Astrocyte of the cerebellum (primary cell): ENCODE data around the gene SHC2.

Experiments used
- DNase-seq: peaks from one replicate; pipeline ENCODE4 v3.0.0-alpha.2; 2011; ENCODE audit warnings: low read depth
- H3K4me3 ChIP-seq: 2 replicates; pipeline ENCODE4 v1.5.1; 2011; ENCODE audit warnings: mild to moderate bottlenecking, low read depth, low read length, moderate library complexity
- CTCF ChIP-seq: IDR thresholded peaks from 2 replicates; pipeline ENCODE4 v1.5.1; 2012; ENCODE audit warnings: low read length, low read depth, moderate library complexity, mild to moderate bottlenecking; ENCODE audit errors: missing control alignments
- in situ Hi-C: cut with HindIII; loops from 2 replicates; pipeline ENCODE4 v1.10.0; 2017; ENCODE audit warnings: low sequenced_read_pairs

Gene SHC2

GRCh38 chr19:460877-461720 is at the start of gene SHC2:
SHC2 (minus strand) TSS chr19:461033; CDS start chr19:460996, 37 bp downstream.
- DNase-seq, result no peak
- TF ChIP-seq CTCF, result no peak
- peak within 1 kb of the TSS; percentile 46 for H3K4me3 ChIP-seq
- in situ Hi-C loops, result no loop called here

- in situ Hi-C loops, result no loop called here
- TF ChIP-seq CTCF, result no peak
- DNase-seq, result no peak
- H3K4me3 ChIP-seq, result peak overlapping the region; percentile 87
These were observed 47.6 kb upstream of the SHC2 start for GRCh38 chr19:508204-509150.

- no peak for DNase-seq
- in situ Hi-C loops, result no loop called here
- peak within 1 kb of the TSS; percentile 87 for H3K4me3 ChIP-seq
- TF ChIP-seq CTCF, result no peak
These were observed 46.7 kb upstream of the SHC2 start, which contains the start of gene TPGS1 for GRCh38 chr19:507286-508203. TPGS1 (plus strand) TSS chr19:507497; CDS start chr19:507507, 10 bp downstream.

- in situ Hi-C loops, result no loop called here
- peak overlapping the region; percentile 87 for H3K4me3 ChIP-seq
- DNase-seq, result peak; percentile 100
- peak; percentile 94 for TF ChIP-seq CTCF
These were observed 45.8 kb upstream of the SHC2 start for GRCh38 chr19:506404-507285.

- in situ Hi-C loops, result no loop called here
- no peak overlapping the region for H3K4me3 ChIP-seq
- no peak for DNase-seq
- TF ChIP-seq CTCF, result no peak
These were observed 43.8 kb upstream of the SHC2 start for GRCh38 chr19:504616-505015.
